Psoas muscle (tissue), 8 donors: ENCODE data around the gene MOB3A. TPM values are rescaled to one million over a fixed set of nuclear protein-coding genes. Genes with fewer than 3 reads are reported as not detected.

Source experiments
- ATAC-seq, 4 donors: fragments of 200-7000 bp; cut with Tn5 transposase; one replicate each; pipeline ENCODE4 v1.9.1; 2020; ENCODE audit warnings: moderate library complexity in 3 of 4, mild to moderate bottlenecking in 2 of 4
- DNase-seq, 2 donors: peaks; one replicate each; pipeline ENCODE4 v3.0.0-alpha.2; 2020
- H3K27ac ChIP-seq: fragments of 200-600 bp; one replicate; pipeline ENCODE4 v1.8.0; 2022
- H3K27me3 ChIP-seq, 3 donors: fragments of 200-600 bp in 1 of 3; one replicate each; pipeline versions ENCODE4 v1.6.1 to v1.8.0; 2013 to 2022; ENCODE audit warnings: low read length in 2 of 3, mild to moderate bottlenecking in 2 of 3, moderate library complexity in 1 of 3; ENCODE audit not compliant: insufficient read depth in 3 of 3
- H3K36me3 ChIP-seq, 2 donors: fragments of 200-600 bp in 1 of 2; one replicate each; pipeline versions ENCODE4 v1.6.1 to v1.8.0; 2013 to 2022; ENCODE audit warnings: low read depth in 1 of 2, mild to moderate bottlenecking in 1 of 2, moderate library complexity in 1 of 2; ENCODE audit not compliant: insufficient read depth in 1 of 2
- H3K4me1 ChIP-seq: fragments of 200-600 bp; one replicate; pipeline ENCODE4 v1.8.0; 2022
- H3K4me3 ChIP-seq: fragments of 200-600 bp; one replicate; pipeline ENCODE4 v1.8.0; 2022; ENCODE audit warnings: mild to moderate bottlenecking
- H3K9me3 ChIP-seq: fragments of 200-600 bp; one replicate; pipeline ENCODE4 v1.8.0; 2022
- CTCF ChIP-seq: fragments of 200-600 bp; IDR thresholded peaks from one replicate; pipeline ENCODE4 v1.8.0; 2022; ENCODE audit warnings: antibody characterized with exemption
- WGBS, 3 donors: extraction: QIAGEN DNeasy Blood & Tissue Kit; methylation state at CpG; one replicate each; pipeline versions ENCODE4 v1.1.6 to v1.1.7; 2013; 5-methylcytosine and 5-hydroxymethylcytosine counted together
- intact Hi-C, 2 donors: fragments of 100-400 bp; cut with DNase I; formaldehyde crosslinking; loops; one replicate each; pipeline versions ENCODE4 v1.11.0 to v1.14.2; 2022
- polyA plus RNA-seq, 3 donors: library from polyadenylated mRNA; stranded (reverse); fragments of 200-250 nt; gene quantifications; one replicate each; pipeline ENCODE4 v1.2.3, GENCODE V29; 2013
- total RNA-seq, 4 donors: library from RNA; stranded (reverse); fragmentation: NEBNext Ultra II Directional in 2 of 4; extraction: Animal tissue kit (Norgen Biotek cat#: 25700) in 2 of 4; gene quantifications; one replicate each; pipeline versions ENCODE4 v1.2.1 to v1.2.4, GENCODE V29; 2021 to 2023
- donor health status: healthy with polysubstance abuse.
- donor health status: DM: no; HTN: no; CAD: no; lungs with moderate emphysema.
- donor health status: Bipolar disorder and iron deficiency.
- donor health status: healthy.
- donor health status: DM: yes; HTN: yes; CAD: no.
- donor health status: DM: no; HTN: no; CAD: no.
- donor health status: DM: no; HTN: no; CAD: no.
- donor health status: DM: yes; HTN: yes; CAD: no.

The MOB3A gene
- total and polyA plus RNA-seq, 7 donors = 8.3 to 19.8 (median 13.5) TPM

DNA sequence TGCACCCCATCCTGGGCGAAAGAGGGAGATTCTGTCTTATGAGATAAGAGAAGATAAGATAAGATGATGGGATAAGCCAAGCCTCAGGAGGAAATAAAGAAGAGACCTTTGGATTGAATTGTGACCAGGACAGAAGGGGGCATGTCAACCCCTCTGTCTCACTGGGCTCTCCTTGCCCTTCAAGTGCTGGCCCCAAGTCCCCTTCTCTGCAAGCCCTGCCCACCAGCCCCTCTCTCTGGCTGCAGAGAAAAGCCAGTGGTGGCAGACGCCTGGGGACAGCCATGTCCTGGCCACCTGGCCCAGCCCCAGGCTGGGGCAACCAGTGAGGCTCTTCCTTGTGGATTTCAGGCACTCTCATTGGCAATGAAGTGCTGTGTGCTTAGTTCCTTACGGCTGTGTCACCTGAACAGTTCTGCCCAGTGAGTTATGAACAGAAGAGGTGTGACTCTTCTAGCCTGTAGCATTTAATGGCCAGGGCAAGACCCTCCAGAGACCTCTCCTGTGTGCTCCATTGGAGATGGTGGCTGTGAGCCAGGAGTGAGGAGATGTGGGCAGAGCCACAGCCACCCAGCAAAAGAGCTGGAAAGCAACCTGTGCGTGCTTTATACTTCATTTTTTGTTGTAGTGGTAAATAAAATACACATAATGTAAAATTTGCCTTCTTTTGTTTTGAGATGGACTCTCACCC is 74.5 kb downstream of the MOB3A start:
- TF ChIP-seq CTCF = no peak
- H3K36me3 ChIP-seq = no peaks in the 10 kb centered on the region
- H3K4me1 ChIP-seq = no peaks in the 10 kb centered on the region
- H3K27me3 ChIP-seq = no peaks in the 10 kb centered on the region
- no peak overlapping the region for H3K4me3 ChIP-seq
- no peak for DNase-seq
- H3K27ac ChIP-seq = no peak overlapping the region
- intact Hi-C loops = no loop called here
- WGBS, 3 donors = 79 to 93% (median 83%) methylated on average over 4 of the region's 4 CpGs
- no peak for ATAC-seq
- no peaks in the 10 kb centered on the region for H3K9me3 ChIP-seq

Other genes starting within 250 kb of the MOB3A start
- 10 to 100 TPM; 13.5 to 35.2 (median 22.3) TPM for gene REXO1, start 247.8 kb downstream of the MOB3A start, total RNA-seq
- 10 to 100 TPM; 16.5 to 26.9 (median 20.3) TPM for gene REXO1, start 247.8 kb downstream of the MOB3A start, polyA plus RNA-seq
- gene KLF16, start 232.7 kb downstream of the MOB3A start, total RNA-seq = 10 to 100 TPM in 1 of 4 donors, 1 to 10 TPM in 3; 3.0 to 11.1 (median 4.3) TPM
- gene KLF16, start 232.7 kb downstream of the MOB3A start, polyA plus RNA-seq = 10 to 100 TPM in 1 of 3 donors, 1 to 10 TPM in 2; 2.2 to 13.0 (median 3.1) TPM
- gene ABHD17A, start 210.8 kb downstream of the MOB3A start, total RNA-seq = 10 to 100 TPM; 38.5 to 54.2 (median 42.3) TPM
- 10 to 100 TPM; 35.5 to 58.9 (median 47.6) TPM for gene ABHD17A, start 210.8 kb downstream of the MOB3A start, polyA plus RNA-seq
- 1 to 10 TPM; 1.4 to 2.2 (median 1.7) TPM for gene ADAT3, start 190.9 kb downstream of the MOB3A start, total RNA-seq
- gene ADAT3, start 190.9 kb downstream of the MOB3A start, polyA plus RNA-seq = 1 to 10 TPM; 2.4 to 7.2 (median 3.6) TPM
- gene SCAMP4, start 190.9 kb downstream of the MOB3A start, total RNA-seq = 10 to 100 TPM; 13.4 to 16.3 (median 15.1) TPM
- 10 to 100 TPM in 2 of 3 donors, 1 to 10 TPM in 1; 9.5 to 17.5 (median 15.5) TPM for gene SCAMP4, start 190.9 kb downstream of the MOB3A start, polyA plus RNA-seq
- 10 to 100 TPM; 22.3 to 34.1 (median 33.0) TPM for gene CSNK1G2, start 155.2 kb downstream of the MOB3A start, total RNA-seq
- gene CSNK1G2, start 155.2 kb downstream of the MOB3A start, polyA plus RNA-seq = 10 to 100 TPM; 25.3 to 49.8 (median 34.2) TPM
- gene BTBD2, start 80.6 kb downstream of the MOB3A start, total RNA-seq = 10 to 100 TPM; 56.3 to 68.4 (median 61.9) TPM
- 10 to 100 TPM; 30.1 to 49.0 (median 36.6) TPM for gene BTBD2, start 80.6 kb downstream of the MOB3A start, polyA plus RNA-seq
- 1,000 to 10,000 TPM in 2 of 4 donors, 100 to 1,000 TPM in 2; 793 to 2,795 (median 946) TPM for gene MKNK2, start 45.1 kb downstream of the MOB3A start, total RNA-seq
- gene MKNK2, start 45.1 kb downstream of the MOB3A start, polyA plus RNA-seq = 1,000 to 10,000 TPM in 2 of 3 donors, 100 to 1,000 TPM in 1; 888 to 1,268 (median 1,190) TPM
- 1 to 10 TPM in 3 of 4 donors, under 1 TPM in 1; 0.89 to 2.8 (median 1.4) TPM for gene IZUMO4, start 589 bp upstream of the MOB3A start, total RNA-seq
- gene IZUMO4, start 589 bp upstream of the MOB3A start, polyA plus RNA-seq = 1 to 10 TPM in 2 of 3 donors, under 1 TPM in 1; 0.69 to 3.0 (median 2.0) TPM
- 100 to 1,000 TPM in 2 of 4 donors, 10 to 100 TPM in 2; 71.9 to 103 (median 91.4) TPM for gene AP3D1, start 55.2 kb upstream of the MOB3A start, total RNA-seq
- 100 to 1,000 TPM in 1 of 3 donors, 10 to 100 TPM in 2; 51.5 to 120 (median 76.0) TPM for gene AP3D1, start 55.2 kb upstream of the MOB3A start, polyA plus RNA-seq
- gene DOT1L, start 67.6 kb upstream of the MOB3A start, total RNA-seq = 10 to 100 TPM; 11.2 to 25.9 (median 22.1) TPM
- 10 to 100 TPM in 2 of 3 donors, 1 to 10 TPM in 1; 7.6 to 16.3 (median 15.5) TPM for gene DOT1L, start 67.6 kb upstream of the MOB3A start, polyA plus RNA-seq
- gene PLEKHJ1, start 140.0 kb upstream of the MOB3A start, total RNA-seq = 10 to 100 TPM; 54.9 to 65.5 (median 60.0) TPM
- gene PLEKHJ1, start 140.0 kb upstream of the MOB3A start, polyA plus RNA-seq = 100 to 1,000 TPM in 1 of 3 donors, 10 to 100 TPM in 2; 80.6 to 146 (median 95.3) TPM
- 10 to 100 TPM; 31.1 to 46.8 (median 40.2) TPM for gene SF3A2, start 140.5 kb upstream of the MOB3A start, total RNA-seq
- gene SF3A2, start 140.5 kb upstream of the MOB3A start, polyA plus RNA-seq = 10 to 100 TPM; 25.9 to 33.6 (median 28.9) TPM
- gene AMH, start 153.0 kb upstream of the MOB3A start, total RNA-seq = 1 to 10 TPM; 1.9 to 3.6 (median 2.7) TPM
- 1 to 10 TPM in 1 of 3 donors, under 1 TPM in 2; 0.38 to 2.4 (median 0.53) TPM for gene AMH, start 153.0 kb upstream of the MOB3A start, polyA plus RNA-seq
- 100 to 1,000 TPM; 107 to 191 (median 162) TPM for gene JSRP1, start 160.1 kb upstream of the MOB3A start, total RNA-seq
- gene JSRP1, start 160.1 kb upstream of the MOB3A start, polyA plus RNA-seq = 100 to 1,000 TPM; 110 to 271 (median 130) TPM
- gene PEAK3, start 185.8 kb upstream of the MOB3A start, total RNA-seq = under 1 TPM; 0.12 to 0.20 (median 0.14) TPM
- gene PEAK3, start 185.8 kb upstream of the MOB3A start, polyA plus RNA-seq = under 1 TPM in 2 of 3 donors, not detected in 1; 0.01 to 0.08 TPM
- gene LINGO3, start 211.8 kb upstream of the MOB3A start, total RNA-seq = not detected
- under 1 TPM in 1 of 3 donors, not detected in 2; 0.04 TPM for gene LINGO3, start 211.8 kb upstream of the MOB3A start, polyA plus RNA-seq
- gene LSM7, start 232.3 kb upstream of the MOB3A start, total RNA-seq = 10 to 100 TPM; 42.2 to 89.8 (median 47.8) TPM
- gene LSM7, start 232.3 kb upstream of the MOB3A start, polyA plus RNA-seq = 100 to 1,000 TPM; 128 to 323 (median 141) TPM
- gene SPPL2B, start 232.4 kb upstream of the MOB3A start, total RNA-seq = 10 to 100 TPM; 21.1 to 38.0 (median 27.7) TPM
- 10 to 100 TPM; 11.4 to 22.1 (median 19.4) TPM for gene SPPL2B, start 232.4 kb upstream of the MOB3A start, polyA plus RNA-seq